Neural cell (in vitro differentiated cells): Measurements from ENCODE around the gene RARG. TPM values are rescaled to one million over a fixed set of nuclear protein-coding genes. Genes with fewer than 3 reads are reported as not detected.

Experiments
- H2AFZ ChIP-seq: fragments of 200-600, 300-800 bp; sonication (generic), shearing (Covaris generic); 2 replicates; pipeline ENCODE4 v1.6.0; 2014; ENCODE audit warnings: low read depth, mild to moderate bottlenecking, antibody characterized with exemption, low read length, moderate library complexity
- H3F3A ChIP-seq: fragments of 200-600 bp; shearing (Covaris generic); 2 replicates; pipeline ENCODE4 v1.6.1; 2016; ENCODE audit warnings: mild to moderate bottlenecking, moderate library complexity, mixed read lengths, antibody characterized with exemption, low read length; ENCODE audit not compliant: insufficient read depth, poor library complexity, severe bottlenecking
- H3K27ac ChIP-seq: fragments of 200-600, 300-800 bp; sonication (generic), shearing (Covaris generic); 2 replicates; pipeline ENCODE4 v1.5.1; 2014; ENCODE audit warnings: mild to moderate bottlenecking, low read length, moderate library complexity
- H3K27me3 ChIP-seq: fragments of 300-800, 200-600 bp; sonication (generic), shearing (Covaris generic); 2 replicates; pipeline ENCODE4 v1.6.0; 2014; ENCODE audit warnings: mild to moderate bottlenecking, low read depth, low read length, moderate library complexity; ENCODE audit not compliant: insufficient read depth
- H3K36me3 ChIP-seq: fragments of 300-800, 200-600 bp; sonication (generic), shearing (Covaris generic); 2 replicates; pipeline ENCODE4 v1.5.1; 2014; ENCODE audit warnings: mild to moderate bottlenecking, antibody characterized with exemption, low read length, moderate library complexity; ENCODE audit not compliant: insufficient read depth
- H3K4me2 ChIP-seq: fragments of 300-800, 200-600 bp; sonication (generic), shearing (Covaris generic); 2 replicates; pipeline ENCODE4 v1.6.0; 2014; ENCODE audit warnings: mild to moderate bottlenecking, low read length
- H3K4me3 ChIP-seq: fragments of 300-800, 200-600 bp; sonication (generic), shearing (Covaris generic); 2 replicates; pipeline ENCODE4 v1.5.1; 2014; ENCODE audit warnings: mild to moderate bottlenecking, low read length, moderate library complexity
- H3K79me2 ChIP-seq: fragments of 200-600 bp; shearing (Covaris generic); replicated peaks from 2 replicates; pipeline ENCODE4 v1.6.0; 2014; ENCODE audit warnings: mild to moderate bottlenecking, low read length, moderate library complexity; ENCODE audit not compliant: insufficient read depth
- H3K9ac ChIP-seq: fragments of 300-800, 200-600 bp; sonication (generic), shearing (Covaris generic); 2 replicates; pipeline ENCODE4 v1.6.1; 2016; ENCODE audit warnings: mild to moderate bottlenecking, low read length, mixed read lengths
- H3K9me2 ChIP-seq: fragments of 200-600 bp; shearing (Covaris generic); 2 replicates; pipeline ENCODE4 v1.6.1; 2016; ENCODE audit warnings: mild to moderate bottlenecking, low read length, mixed read lengths; ENCODE audit not compliant: insufficient read depth
- H3K9me3 ChIP-seq: fragments of 200-600, 300-800 bp; sonication (generic), shearing (Covaris generic); 2 replicates; pipeline ENCODE4 v1.6.1; 2016; ENCODE audit warnings: mild to moderate bottlenecking, mixed run types, low read length, moderate library complexity, mixed read lengths
- H4K20me1 ChIP-seq: fragments of 200-600 bp; shearing (Covaris generic); 2 replicates; pipeline ENCODE4 v1.6.1; 2016; ENCODE audit warnings: mild to moderate bottlenecking, mixed run types; ENCODE audit not compliant: insufficient read depth
- EP300 ChIP-seq: fragments of 450-650 bp; conservative IDR thresholded peaks from 2 replicates; pipeline ENCODE4 v1.6.1; 2014; ENCODE audit warnings: antibody characterized with exemption, mild to moderate bottlenecking, moderate library complexity; ENCODE audit not compliant: poor library complexity, severe bottlenecking
- EZH2 ChIP-seq: fragments of 200-600, 300-800 bp; shearing (Covaris generic), sonication (generic); IDR thresholded peaks from 2 replicates; pipeline ENCODE4 v1.6.1; 2014; ENCODE audit warnings: antibody characterized with exemption, low read length, borderline replicate concordance, mild to moderate bottlenecking; ENCODE audit not compliant: insufficient read depth, poor library complexity, severe bottlenecking
- MXI1 ChIP-seq: fragments of 450-650 bp; conservative IDR thresholded peaks from 2 replicates; pipeline ENCODE4 v1.6.1; 2014; ENCODE audit warnings: antibody characterized with exemption, mild to moderate bottlenecking; ENCODE audit not compliant: poor library complexity, severe bottlenecking
- POLR2AphosphoS5 ChIP-seq: IDR thresholded peaks from 2 replicates; pipeline ENCODE4 v1.6.1; 2012
- RAD21 ChIP-seq: fragments of 450-650 bp; conservative IDR thresholded peaks from 2 replicates; pipeline ENCODE4 v1.6.1; 2014; ENCODE audit warnings: antibody characterized with exemption, mild to moderate bottlenecking, moderate library complexity
- SMC3 ChIP-seq: fragments of 450-650 bp; conservative IDR thresholded peaks from 2 replicates; pipeline ENCODE4 v1.6.1; 2014; ENCODE audit warnings: antibody characterized with exemption, mild to moderate bottlenecking, moderate library complexity; ENCODE audit not compliant: poor library complexity
- TAF1 ChIP-seq: IDR thresholded peaks from 2 replicates; pipeline ENCODE4 v1.6.1; 2012; ENCODE audit warnings: low read depth
- polyA plus RNA-seq: library from polyadenylated mRNA; depleted of rRNA; stranded (reverse); fragments of >200 nt; gene quantifications from 2 replicates; pipeline ENCODE4 v1.2.3, GENCODE V29; 2014
- TF ChIP-seq, protein P1 (sequence below): fragments of 450-650 bp; IDR thresholded peaks from 2 replicates; pipeline ENCODE4 v1.5.1; 2014; ENCODE audit warnings: antibody characterized with exemption, mild to moderate bottlenecking, moderate library complexity; ENCODE audit not compliant: poor library complexity, severe bottlenecking
- TF ChIP-seq, protein P2 (sequence below): IDR thresholded peaks from 2 replicates; pipeline ENCODE4 v1.6.1; 2012; ENCODE audit warnings: borderline replicate concordance

RARG gene
- polyA plus RNA-seq, 1 donor from 2014 or later = 0.61 TPM

DNA sequence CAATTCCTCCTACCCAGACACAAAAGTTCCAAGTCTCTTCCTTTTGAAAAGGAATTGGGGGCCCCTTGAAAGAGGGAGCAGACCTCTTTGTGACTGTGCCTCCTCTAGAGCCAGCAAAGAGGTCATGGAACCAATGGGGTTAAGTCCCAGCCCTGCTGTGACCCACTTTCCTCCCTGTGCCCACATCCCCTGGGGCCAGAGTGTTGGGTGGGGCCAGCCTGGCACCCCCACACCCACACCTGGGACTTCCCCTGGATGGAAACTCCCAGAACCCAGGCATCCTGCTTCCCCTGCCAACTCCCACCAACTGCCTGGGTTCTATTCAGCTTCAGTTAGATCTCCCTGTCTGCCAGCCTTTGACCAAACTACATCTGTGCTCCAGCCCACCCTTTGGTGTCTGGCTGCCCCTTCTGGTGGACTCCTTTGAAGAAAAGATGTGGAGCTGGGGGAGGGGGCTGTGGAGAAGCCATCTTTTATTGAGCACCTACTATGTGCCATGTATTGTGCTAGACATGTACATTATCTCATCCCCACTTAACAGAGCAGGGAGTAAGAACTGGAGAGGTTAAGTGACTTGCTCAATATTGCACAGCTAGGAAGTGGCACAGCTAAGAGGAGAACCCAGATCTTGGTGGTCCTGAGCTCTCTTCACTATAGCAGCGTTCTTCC is 4.6 kb upstream of the RARG start:
- H3K9ac ChIP-seq = no peak overlapping the region
- H2AFZ ChIP-seq = no peak overlapping the region
- no peak overlapping the region for H3K4me3 ChIP-seq
- no peaks in the 10 kb centered on the region for H3F3A ChIP-seq
- no peaks in the 10 kb centered on the region for H3K9me2 ChIP-seq
- H4K20me1 ChIP-seq = no peaks in the 10 kb centered on the region
- H3K4me2 ChIP-seq = no peak overlapping the region
- H3K9me3 ChIP-seq = no peaks in the 10 kb centered on the region
- no peak overlapping the region for H3K27ac ChIP-seq
- H3K79me2 ChIP-seq = no peaks in the 10 kb centered on the region
- H3K36me3 ChIP-seq = no peaks in the 10 kb centered on the region
- TF ChIP-seq SMC3 (no peak), RAD21 (no peak), POLR2AphosphoS5 (no peak), EP300 (no peak), MXI1 (no peak), EZH2 (no peak), TAF1 (no peak)
- TF ChIP-seq, protein P1, sequence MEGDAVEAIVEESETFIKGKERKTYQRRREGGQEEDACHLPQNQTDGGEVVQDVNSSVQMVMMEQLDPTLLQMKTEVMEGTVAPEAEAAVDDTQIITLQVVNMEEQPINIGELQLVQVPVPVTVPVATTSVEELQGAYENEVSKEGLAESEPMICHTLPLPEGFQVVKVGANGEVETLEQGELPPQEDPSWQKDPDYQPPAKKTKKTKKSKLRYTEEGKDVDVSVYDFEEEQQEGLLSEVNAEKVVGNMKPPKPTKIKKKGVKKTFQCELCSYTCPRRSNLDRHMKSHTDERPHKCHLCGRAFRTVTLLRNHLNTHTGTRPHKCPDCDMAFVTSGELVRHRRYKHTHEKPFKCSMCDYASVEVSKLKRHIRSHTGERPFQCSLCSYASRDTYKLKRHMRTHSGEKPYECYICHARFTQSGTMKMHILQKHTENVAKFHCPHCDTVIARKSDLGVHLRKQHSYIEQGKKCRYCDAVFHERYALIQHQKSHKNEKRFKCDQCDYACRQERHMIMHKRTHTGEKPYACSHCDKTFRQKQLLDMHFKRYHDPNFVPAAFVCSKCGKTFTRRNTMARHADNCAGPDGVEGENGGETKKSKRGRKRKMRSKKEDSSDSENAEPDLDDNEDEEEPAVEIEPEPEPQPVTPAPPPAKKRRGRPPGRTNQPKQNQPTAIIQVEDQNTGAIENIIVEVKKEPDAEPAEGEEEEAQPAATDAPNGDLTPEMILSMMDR = no peak
- TF ChIP-seq, protein P2, sequence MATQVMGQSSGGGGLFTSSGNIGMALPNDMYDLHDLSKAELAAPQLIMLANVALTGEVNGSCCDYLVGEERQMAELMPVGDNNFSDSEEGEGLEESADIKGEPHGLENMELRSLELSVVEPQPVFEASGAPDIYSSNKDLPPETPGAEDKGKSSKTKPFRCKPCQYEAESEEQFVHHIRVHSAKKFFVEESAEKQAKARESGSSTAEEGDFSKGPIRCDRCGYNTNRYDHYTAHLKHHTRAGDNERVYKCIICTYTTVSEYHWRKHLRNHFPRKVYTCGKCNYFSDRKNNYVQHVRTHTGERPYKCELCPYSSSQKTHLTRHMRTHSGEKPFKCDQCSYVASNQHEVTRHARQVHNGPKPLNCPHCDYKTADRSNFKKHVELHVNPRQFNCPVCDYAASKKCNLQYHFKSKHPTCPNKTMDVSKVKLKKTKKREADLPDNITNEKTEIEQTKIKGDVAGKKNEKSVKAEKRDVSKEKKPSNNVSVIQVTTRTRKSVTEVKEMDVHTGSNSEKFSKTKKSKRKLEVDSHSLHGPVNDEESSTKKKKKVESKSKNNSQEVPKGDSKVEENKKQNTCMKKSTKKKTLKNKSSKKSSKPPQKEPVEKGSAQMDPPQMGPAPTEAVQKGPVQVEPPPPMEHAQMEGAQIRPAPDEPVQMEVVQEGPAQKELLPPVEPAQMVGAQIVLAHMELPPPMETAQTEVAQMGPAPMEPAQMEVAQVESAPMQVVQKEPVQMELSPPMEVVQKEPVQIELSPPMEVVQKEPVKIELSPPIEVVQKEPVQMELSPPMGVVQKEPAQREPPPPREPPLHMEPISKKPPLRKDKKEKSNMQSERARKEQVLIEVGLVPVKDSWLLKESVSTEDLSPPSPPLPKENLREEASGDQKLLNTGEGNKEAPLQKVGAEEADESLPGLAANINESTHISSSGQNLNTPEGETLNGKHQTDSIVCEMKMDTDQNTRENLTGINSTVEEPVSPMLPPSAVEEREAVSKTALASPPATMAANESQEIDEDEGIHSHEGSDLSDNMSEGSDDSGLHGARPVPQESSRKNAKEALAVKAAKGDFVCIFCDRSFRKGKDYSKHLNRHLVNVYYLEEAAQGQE = no peak
- H3K27me3 ChIP-seq = peaks cover 15% of the 10 kb centered on the region

- Histone ChIP-seq H3K4me3 (no peak overlapping the region), H3K27me3 (peaks cover 21% of the 10 kb centered on the region), H3K9me3 (no peaks in the 10 kb centered on the region), H3K79me2 (no peaks in the 10 kb centered on the region), H3K4me2 (no peak overlapping the region), H2AFZ (no peak overlapping the region), H3F3A (no peaks in the 10 kb centered on the region), H3K27ac (no peak overlapping the region), H3K9me2 (no peaks in the 10 kb centered on the region), H3K36me3 (no peaks in the 10 kb centered on the region), H4K20me1 (no peaks in the 10 kb centered on the region), H3K9ac (no peak overlapping the region)
- TF ChIP-seq SMC3 (no peak), POLR2AphosphoS5 (no peak), MXI1 (no peak)
- TF ChIP-seq, protein P1 = no peak
Measured at GRCh38 chr12:53235742-53236442, 3.9 kb upstream of the RARG start.
